Measurements from ENCODE around the gene FAM78A.

Gene FAM78A

DNA sequence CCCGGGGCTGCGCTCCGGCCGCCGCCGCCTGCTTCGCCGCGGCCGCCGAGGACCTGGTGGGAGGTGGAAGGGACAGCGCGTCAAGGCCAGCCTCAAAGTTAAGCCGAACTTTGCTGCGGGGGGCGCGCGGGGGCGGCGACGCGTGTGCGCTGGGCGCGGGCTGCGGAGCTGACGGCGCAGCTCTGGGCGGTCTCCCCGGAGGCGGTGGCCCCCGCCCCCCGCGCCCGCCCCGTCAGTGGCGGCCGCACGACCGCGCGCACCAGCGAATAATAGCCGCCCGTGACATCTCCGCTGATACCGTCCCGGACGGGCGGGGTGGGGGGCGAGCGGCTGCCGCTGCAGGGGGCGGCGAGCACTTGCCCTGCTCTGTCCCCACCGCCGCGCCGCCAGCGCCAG, 579 bp upstream of the FAM78A start:
- ChIA-PET POLR2A (no interaction called here), CTCF (no interaction called here)
- peak overlapping the region; percentile 48 for H3K4me3 ChIP-seq (ENCODE audit: low read depth, low read length)
- TF ChIP-seq, protein P1, sequence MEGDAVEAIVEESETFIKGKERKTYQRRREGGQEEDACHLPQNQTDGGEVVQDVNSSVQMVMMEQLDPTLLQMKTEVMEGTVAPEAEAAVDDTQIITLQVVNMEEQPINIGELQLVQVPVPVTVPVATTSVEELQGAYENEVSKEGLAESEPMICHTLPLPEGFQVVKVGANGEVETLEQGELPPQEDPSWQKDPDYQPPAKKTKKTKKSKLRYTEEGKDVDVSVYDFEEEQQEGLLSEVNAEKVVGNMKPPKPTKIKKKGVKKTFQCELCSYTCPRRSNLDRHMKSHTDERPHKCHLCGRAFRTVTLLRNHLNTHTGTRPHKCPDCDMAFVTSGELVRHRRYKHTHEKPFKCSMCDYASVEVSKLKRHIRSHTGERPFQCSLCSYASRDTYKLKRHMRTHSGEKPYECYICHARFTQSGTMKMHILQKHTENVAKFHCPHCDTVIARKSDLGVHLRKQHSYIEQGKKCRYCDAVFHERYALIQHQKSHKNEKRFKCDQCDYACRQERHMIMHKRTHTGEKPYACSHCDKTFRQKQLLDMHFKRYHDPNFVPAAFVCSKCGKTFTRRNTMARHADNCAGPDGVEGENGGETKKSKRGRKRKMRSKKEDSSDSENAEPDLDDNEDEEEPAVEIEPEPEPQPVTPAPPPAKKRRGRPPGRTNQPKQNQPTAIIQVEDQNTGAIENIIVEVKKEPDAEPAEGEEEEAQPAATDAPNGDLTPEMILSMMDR (IDR thresholded peaks at IDR 0.05; ENCODE audit: insufficient read depth, low read length, missing control alignments), result no peak
- DNase-seq (ENCODE audit: low read depth, low spot score), result no peak

DNA sequence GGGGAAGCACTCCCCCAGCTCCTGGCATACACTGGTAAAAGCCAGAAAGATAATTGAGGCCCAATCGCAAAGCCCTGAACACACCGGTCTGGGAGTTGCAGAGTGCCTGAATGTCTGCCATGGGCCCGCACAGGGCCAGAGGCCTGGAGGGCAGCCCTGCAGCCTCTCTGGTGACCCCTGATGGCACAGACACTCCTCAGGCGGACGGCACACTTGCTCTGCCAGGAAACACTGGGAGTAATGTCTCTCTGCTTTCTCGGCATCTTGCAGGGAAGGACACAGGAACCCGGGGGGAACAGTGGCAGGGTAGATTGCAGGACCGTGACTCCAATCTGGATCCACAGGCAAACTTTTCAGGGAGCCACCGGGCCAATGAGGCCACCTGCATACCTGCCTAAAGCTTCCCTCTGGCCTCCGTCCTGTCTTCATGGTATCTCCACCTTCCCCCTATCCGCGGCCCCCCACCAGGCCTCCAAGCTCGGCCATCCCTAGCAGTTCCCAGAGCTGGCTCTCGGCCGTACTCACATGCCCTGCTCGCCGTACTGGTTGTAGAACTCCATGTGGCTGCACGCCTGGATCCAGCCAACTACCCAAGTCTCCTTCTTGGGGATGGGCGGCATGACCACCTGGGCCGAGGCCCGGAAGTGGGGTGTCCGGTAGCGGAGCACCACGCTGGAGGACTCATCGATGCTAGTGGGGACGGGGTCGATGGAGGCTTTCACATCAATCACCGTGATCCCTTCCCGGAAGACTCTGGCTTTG, 797 bp downstream of the FAM78A start:
- no peak overlapping the region for H3K4me3 ChIP-seq (ENCODE audit: low read depth, low read length)
- TF ChIP-seq, protein P1 (IDR thresholded peaks at IDR 0.05; ENCODE audit: insufficient read depth, low read length, missing control alignments), result no peak
- POLR2A ChIA-PET, result no interaction called here
- DNase-seq (ENCODE audit: low read depth, low spot score), result no peak
- CTCF ChIA-PET, result no interaction called here

DNA sequence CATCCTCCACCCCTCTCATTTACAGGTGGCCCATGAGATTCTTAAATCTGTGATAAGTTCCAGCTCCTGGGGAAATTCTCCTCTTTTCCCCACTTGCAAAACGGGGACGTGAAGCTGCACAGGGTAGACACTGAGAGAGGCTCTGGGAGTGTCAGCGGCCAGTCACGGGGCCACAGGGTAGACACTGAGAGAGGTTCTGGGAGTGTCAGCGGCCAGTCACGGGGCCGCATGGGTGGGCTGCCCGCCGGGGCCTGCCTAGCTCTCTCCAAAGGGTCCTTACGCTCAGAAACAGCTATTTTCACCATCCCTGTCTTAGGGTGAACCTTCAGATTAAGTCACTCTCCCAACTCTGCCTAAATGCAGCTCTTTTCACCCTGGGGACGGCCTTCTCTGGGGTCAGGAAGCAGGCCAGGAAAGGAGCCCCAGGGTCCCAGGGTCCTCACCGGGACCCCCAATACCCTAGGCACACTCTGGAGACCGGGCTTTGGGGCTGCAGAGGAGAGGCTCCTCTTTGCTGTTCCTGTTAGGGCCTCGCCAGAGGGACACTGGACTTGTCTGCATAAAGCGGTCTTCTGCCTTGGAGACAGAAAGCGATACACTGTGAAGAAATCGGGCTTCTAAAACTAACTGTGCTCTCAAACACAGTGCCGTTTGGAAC, 1.5 kb downstream of the FAM78A start:
- CTCF ChIA-PET, result no interaction called here
- H3K4me3 ChIP-seq (ENCODE audit: low read depth, low read length), result no peak overlapping the region

DNA sequence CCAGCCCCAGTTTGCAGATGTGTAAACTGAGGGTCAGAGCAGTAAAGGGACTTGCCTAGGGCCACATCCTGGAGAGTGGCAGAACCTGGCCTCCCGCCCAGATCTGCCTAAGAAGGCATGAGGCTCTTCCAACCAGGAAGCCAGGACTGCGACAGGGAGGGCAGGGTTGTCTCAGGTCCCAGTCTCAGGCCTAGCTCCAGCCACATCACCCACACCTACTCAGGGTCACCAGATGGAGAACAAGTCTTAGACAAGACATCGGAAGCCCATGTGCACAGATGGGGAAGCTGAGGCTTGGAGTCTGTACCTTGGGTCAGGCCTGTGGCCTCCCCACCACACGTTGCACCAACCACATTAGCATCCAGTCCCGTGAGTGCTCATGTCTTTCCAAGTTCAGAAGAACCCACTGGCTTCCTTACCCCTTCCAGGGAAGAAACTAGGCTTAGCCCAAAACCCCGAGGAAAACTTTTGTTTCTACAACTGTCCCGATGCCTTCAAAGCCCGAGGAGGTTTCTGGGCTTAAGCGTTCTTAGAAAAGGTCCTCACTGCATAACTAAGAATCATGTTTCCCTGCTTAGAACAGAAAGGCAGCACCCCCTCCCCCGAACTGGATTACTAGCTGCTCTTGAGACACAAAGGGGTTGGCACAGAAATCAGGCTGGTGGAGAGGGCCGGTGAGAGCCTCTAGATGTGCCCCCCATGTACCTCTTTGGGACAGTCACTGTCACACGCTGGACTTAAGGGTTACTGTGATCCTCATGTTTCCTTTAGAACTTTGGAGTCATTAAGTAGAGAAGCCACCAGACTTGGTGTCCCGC, 2.2 kb downstream of the FAM78A start:
- POLR2A ChIA-PET, result no interaction called here
- DNase-seq (ENCODE audit: low read depth, low spot score), result no peak
- CTCF ChIA-PET, result no interaction called here
- no peak overlapping the region for H3K4me3 ChIP-seq (ENCODE audit: low read depth, low read length)
- TF ChIP-seq, protein P1 (IDR thresholded peaks at IDR 0.05; ENCODE audit: insufficient read depth, low read length, missing control alignments), result no peak

More for the DNA sequence above, 1.5 kb downstream of the FAM78A start:
- POLR2A ChIA-PET, result no interaction called here
- no peak for DNase-seq (ENCODE audit: low read depth, low spot score)
- TF ChIP-seq, protein P1 (IDR thresholded peaks at IDR 0.05; ENCODE audit: insufficient read depth, low read length, missing control alignments), result no peak

DNA sequence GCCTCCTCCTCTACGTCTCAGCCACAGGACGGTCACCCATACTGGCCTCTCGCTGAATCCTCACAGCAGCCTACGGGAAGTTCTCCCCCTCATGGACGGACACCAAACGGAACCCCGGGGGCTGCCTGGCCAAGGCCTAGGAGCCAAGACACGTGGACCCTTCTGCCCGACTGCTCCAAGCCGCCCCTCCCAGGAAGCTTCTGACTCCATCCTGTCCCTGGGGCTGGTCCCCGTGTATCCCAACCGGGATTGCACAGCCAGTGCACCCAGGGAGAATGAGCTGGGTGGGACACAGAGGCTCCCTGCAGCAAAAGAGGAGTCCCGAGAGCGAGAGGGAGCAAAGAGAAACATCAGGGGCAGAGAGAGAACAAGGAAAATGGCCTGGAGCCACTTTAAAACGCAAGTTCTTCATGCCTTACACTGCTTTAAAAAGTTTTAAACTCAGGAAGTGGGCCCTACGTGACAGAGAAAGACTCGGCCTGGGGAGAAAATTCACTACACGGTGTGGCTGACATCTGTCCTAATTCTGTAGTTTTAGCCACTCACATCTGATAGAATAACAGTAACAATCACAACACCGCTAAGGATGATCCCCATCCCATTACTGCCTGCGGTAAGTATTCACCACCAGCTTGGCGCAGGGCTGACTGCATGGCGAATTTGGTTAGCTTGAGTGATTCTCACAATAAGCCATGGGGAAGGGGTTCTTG, 3.0 kb downstream of the FAM78A start:
- POLR2A ChIA-PET, result no interaction called here
- TF ChIP-seq, protein P1 (IDR thresholded peaks at IDR 0.05; ENCODE audit: insufficient read depth, low read length, missing control alignments), result no peak

More for the DNA sequence above, 3.0 kb downstream of the FAM78A start:
- H3K4me3 ChIP-seq (ENCODE audit: low read depth, low read length), result no peak overlapping the region
- CTCF ChIA-PET, result no interaction called here
- no peak for DNase-seq (ENCODE audit: low read depth, low spot score)

All from AG04449 (cell line).